ENCODE results near the gene PIK3C2G. TPM values are rescaled to one million over a fixed set of nuclear protein-coding genes. Genes with fewer than 3 reads are reported as not detected.

Gene PIK3C2G
- total RNA-seq, 1 experiment from 2014 or later: not detected

GRCh38 chr12:18339633-18340032 is 78.3 kb downstream of the PIK3C2G start:
- no peaks in the 10 kb centered on the region for H3K4me1 ChIP-seq (replicated peaks)
- no peak for DNase-seq (ENCODE audit: low read depth in 1 of 2, low spot score in 2 of 2)
- no peaks in the 10 kb centered on the region for H3K9me3 ChIP-seq (replicated peaks)
- no peaks in the 10 kb centered on the region for H3K36me3 ChIP-seq
- H3K27me3 ChIP-seq (replicated peaks): no peaks in the 10 kb centered on the region
- H3K4me3 ChIP-seq: no peak overlapping the region
- no peak overlapping the region for H3K27ac ChIP-seq

DNA sequence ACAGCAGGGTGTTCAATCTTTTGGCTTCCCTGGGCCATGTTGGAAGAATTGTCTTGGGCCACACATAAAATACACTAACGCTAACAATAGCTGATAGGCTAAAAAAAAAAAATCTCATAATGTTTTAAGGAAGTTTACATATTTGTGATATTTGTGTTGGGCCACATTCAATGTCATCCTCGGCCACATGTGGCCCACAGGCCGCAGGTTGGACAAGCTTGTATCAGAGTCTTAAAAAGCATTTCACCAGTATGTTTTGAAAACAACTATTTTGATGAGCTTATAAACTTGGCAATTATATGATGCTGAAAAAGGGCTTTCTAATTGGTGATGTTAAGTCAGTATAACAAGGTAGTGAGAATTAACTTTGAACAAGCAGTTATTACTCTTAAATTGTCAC is 78.9 kb downstream of the PIK3C2G start:
- Histone ChIP-seq H3K27ac (no peak overlapping the region), H3K4me3 (no peak overlapping the region), H3K36me3 (no peaks in the 10 kb centered on the region), H3K27me3 (replicated peaks) (no peaks in the 10 kb centered on the region), H3K4me1 (replicated peaks) (no peaks in the 10 kb centered on the region), H3K9me3 (replicated peaks) (no peaks in the 10 kb centered on the region)
- DNase-seq (ENCODE audit: low read depth in 1 of 2, low spot score in 2 of 2): no peak

DNA sequence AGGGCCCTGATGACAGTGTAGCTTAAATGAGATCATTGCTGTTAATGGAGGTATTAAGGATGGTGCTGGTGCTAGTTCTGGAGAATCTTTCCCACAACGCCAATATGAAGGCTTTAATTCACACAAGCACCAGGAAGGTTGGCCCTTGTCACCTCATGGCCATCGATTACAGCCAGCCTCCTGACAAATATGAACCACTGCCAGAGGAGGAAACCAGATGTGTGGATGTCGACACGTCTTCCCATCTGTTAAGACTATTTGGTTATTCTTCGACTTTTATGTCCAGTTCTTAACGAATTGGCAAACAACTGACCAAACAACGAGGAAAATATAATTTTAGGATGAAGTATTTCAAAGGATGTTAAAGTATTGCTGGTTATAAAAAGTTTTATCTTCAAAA is 79.5 kb downstream of the PIK3C2G start:
- Histone ChIP-seq H3K4me1 (replicated peaks) (no peaks in the 10 kb centered on the region), H3K4me3 (no peak overlapping the region), H3K9me3 (replicated peaks) (no peaks in the 10 kb centered on the region), H3K36me3 (no peaks in the 10 kb centered on the region), H3K27ac (no peak overlapping the region), H3K27me3 (replicated peaks) (no peaks in the 10 kb centered on the region)
- no peak for DNase-seq (ENCODE audit: low read depth in 1 of 2, low spot score in 2 of 2)

- H3K4me3 ChIP-seq: no peak overlapping the region
- no peaks in the 10 kb centered on the region for H3K36me3 ChIP-seq
- H3K9me3 ChIP-seq (replicated peaks): no peaks in the 10 kb centered on the region
- no peak for DNase-seq (ENCODE audit: low read depth in 1 of 2, low spot score in 2 of 2)
- no peaks in the 10 kb centered on the region for H3K27me3 ChIP-seq (replicated peaks)
- H3K4me1 ChIP-seq (replicated peaks): no peaks in the 10 kb centered on the region
- H3K27ac ChIP-seq: no peak overlapping the region
These were observed 82.4 kb downstream of the PIK3C2G start for GRCh38 chr12:18343708-18344107.

GRCh38 chr12:18345021-18345735 is 83.9 kb downstream of the PIK3C2G start:
- no peaks in the 10 kb centered on the region for H3K36me3 ChIP-seq
- H3K9me3 ChIP-seq (replicated peaks): no peaks in the 10 kb centered on the region
- DNase-seq (ENCODE audit: low read depth in 1 of 2, low spot score in 2 of 2): no peak
- no peaks in the 10 kb centered on the region for H3K4me1 ChIP-seq (replicated peaks)
- no peak overlapping the region for H3K4me3 ChIP-seq
- no peaks in the 10 kb centered on the region for H3K27me3 ChIP-seq (replicated peaks)
- H3K27ac ChIP-seq: no peak overlapping the region

GRCh38 chr12:18352312-18352711 is 91.0 kb downstream of the PIK3C2G start:
- Histone ChIP-seq H3K36me3 (no peaks in the 10 kb centered on the region), H3K27ac (no peak overlapping the region), H3K4me1 (replicated peaks) (no peaks in the 10 kb centered on the region), H3K9me3 (replicated peaks) (no peaks in the 10 kb centered on the region), H3K27me3 (replicated peaks) (no peaks in the 10 kb centered on the region), H3K4me3 (no peak overlapping the region)
- no peak for DNase-seq (ENCODE audit: low read depth in 1 of 2, low spot score in 2 of 2)

- no peaks in the 10 kb centered on the region for H3K9me3 ChIP-seq (replicated peaks)
- H3K4me3 ChIP-seq: no peak overlapping the region
- no peaks in the 10 kb centered on the region for H3K36me3 ChIP-seq
- no peaks in the 10 kb centered on the region for H3K4me1 ChIP-seq (replicated peaks)
- no peak for DNase-seq (ENCODE audit: low read depth in 1 of 2, low spot score in 2 of 2)
- H3K27me3 ChIP-seq (replicated peaks): no peaks in the 10 kb centered on the region
- no peak overlapping the region for H3K27ac ChIP-seq
These were observed 94.1 kb downstream of the PIK3C2G start for GRCh38 chr12:18355429-18355828.

DNA sequence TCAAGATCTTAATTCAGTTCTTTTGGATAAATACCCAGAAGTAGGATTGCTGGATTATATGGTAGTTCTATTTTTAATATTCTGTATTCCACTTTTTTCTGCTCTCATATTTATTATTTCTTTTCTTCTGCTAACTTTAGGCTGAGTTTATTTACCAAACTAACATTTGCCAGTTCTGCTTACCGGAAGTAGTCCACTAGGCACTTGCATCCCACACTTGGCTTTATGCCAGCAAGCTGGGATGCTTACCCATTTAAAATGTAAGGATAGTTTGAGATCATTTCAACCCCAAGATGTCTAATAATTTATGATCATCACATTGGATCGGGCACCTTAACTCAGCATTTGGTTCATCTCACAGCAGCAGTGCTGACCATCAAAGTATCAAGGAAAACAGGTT is 96.8 kb downstream of the PIK3C2G start:
- Histone ChIP-seq H3K9me3 (replicated peaks) (no peaks in the 10 kb centered on the region), H3K27ac (no peak overlapping the region), H3K4me3 (no peak overlapping the region), H3K4me1 (replicated peaks) (no peaks in the 10 kb centered on the region), H3K36me3 (no peaks in the 10 kb centered on the region), H3K27me3 (replicated peaks) (no peaks in the 10 kb centered on the region)
- no peak for DNase-seq (ENCODE audit: low read depth in 1 of 2, low spot score in 2 of 2)

- Histone ChIP-seq H3K4me3 (no peak overlapping the region), H3K4me1 (replicated peaks) (no peaks in the 10 kb centered on the region), H3K36me3 (no peaks in the 10 kb centered on the region), H3K27me3 (replicated peaks) (no peaks in the 10 kb centered on the region), H3K27ac (no peak overlapping the region), H3K9me3 (replicated peaks) (no peaks in the 10 kb centered on the region)
- no peak for DNase-seq (ENCODE audit: low read depth in 1 of 2, low spot score in 2 of 2)
These were observed 97.6 kb downstream of the PIK3C2G start for GRCh38 chr12:18358930-18359329.

- H3K9me3 ChIP-seq (replicated peaks): no peaks in the 10 kb centered on the region
- H3K4me1 ChIP-seq (replicated peaks): no peaks in the 10 kb centered on the region
- no peaks in the 10 kb centered on the region for H3K27me3 ChIP-seq (replicated peaks)
- DNase-seq (ENCODE audit: low read depth in 1 of 2, low spot score in 2 of 2): no peak
- H3K4me3 ChIP-seq: no peak overlapping the region
- H3K36me3 ChIP-seq: no peaks in the 10 kb centered on the region
- H3K27ac ChIP-seq: no peak overlapping the region
These were observed 100.1 kb downstream of the PIK3C2G start for GRCh38 chr12:18361433-18361832.

DNA sequence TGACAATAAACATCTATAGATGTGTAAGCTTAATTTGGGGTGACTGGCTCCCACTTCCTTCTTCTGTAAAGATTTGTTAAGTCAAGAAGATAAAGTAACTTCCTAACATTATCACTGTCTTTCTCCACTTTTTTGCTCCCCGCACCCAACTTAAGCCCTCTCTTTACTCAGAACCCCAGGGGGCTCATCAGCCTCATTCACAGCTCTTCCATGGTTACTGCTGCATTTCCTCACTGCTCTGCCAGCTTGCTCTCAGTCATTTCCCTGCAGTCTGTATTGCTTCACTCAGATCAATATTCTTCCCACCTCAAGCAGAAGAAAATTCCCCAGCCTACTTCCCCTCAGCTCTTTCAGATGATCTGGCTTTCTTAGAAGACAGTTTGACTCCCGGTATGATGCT is 102.0 kb downstream of the PIK3C2G start:
- Histone ChIP-seq H3K9me3 (replicated peaks) (no peaks in the 10 kb centered on the region), H3K4me3 (no peak overlapping the region), H3K4me1 (replicated peaks) (no peaks in the 10 kb centered on the region), H3K27ac (no peak overlapping the region), H3K36me3 (no peaks in the 10 kb centered on the region), H3K27me3 (replicated peaks) (no peaks in the 10 kb centered on the region)
- no peak for DNase-seq (ENCODE audit: low read depth in 1 of 2, low spot score in 2 of 2)

- H3K36me3 ChIP-seq: no peaks in the 10 kb centered on the region
- H3K27ac ChIP-seq: no peak overlapping the region
- no peak overlapping the region for H3K4me3 ChIP-seq
- H3K4me1 ChIP-seq (replicated peaks): no peaks in the 10 kb centered on the region
- DNase-seq (ENCODE audit: low read depth in 1 of 2, low spot score in 2 of 2): no peak
- no peaks in the 10 kb centered on the region for H3K27me3 ChIP-seq (replicated peaks)
- no peaks in the 10 kb centered on the region for H3K9me3 ChIP-seq (replicated peaks)
These were observed 107.3 kb downstream of the PIK3C2G start for GRCh38 chr12:18368594-18368993.

GRCh38 chr12:18373181-18373580 is 111.9 kb downstream of the PIK3C2G start:
- Histone ChIP-seq H3K36me3 (no peaks in the 10 kb centered on the region), H3K9me3 (replicated peaks) (no peaks in the 10 kb centered on the region), H3K4me1 (replicated peaks) (no peaks in the 10 kb centered on the region), H3K27ac (no peak overlapping the region), H3K4me3 (no peak overlapping the region), H3K27me3 (replicated peaks) (no peaks in the 10 kb centered on the region)
- no peak for DNase-seq (ENCODE audit: low read depth in 1 of 2, low spot score in 2 of 2)

DNA sequence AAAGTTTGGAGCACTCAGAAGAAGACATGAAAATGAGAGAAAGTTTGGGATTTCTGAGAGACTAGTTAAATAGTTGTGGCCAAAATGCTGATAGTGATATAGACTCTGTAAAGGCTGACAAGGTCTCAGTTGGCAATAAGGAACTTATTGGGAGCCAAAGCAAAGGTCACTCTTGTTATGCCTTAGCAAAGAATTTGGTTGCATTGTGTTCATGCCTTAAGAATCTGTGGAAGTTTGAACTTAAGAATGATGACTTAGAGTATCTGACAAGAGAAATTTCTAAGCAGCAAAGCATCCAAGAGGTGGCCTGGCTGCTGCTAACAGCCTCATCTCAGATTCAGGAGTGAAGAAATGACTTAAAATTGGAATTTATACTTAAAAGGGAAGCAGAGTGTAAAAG is 113.8 kb downstream of the PIK3C2G start:
- H3K36me3 ChIP-seq: no peaks in the 10 kb centered on the region
- H3K27ac ChIP-seq: no peak overlapping the region
- no peak overlapping the region for H3K4me3 ChIP-seq
- no peak for DNase-seq (ENCODE audit: low read depth in 1 of 2, low spot score in 2 of 2)
- H3K4me1 ChIP-seq (replicated peaks): no peaks in the 10 kb centered on the region
- H3K9me3 ChIP-seq (replicated peaks): no peaks in the 10 kb centered on the region
- H3K27me3 ChIP-seq (replicated peaks): no peaks in the 10 kb centered on the region

GRCh38 chr12:18375583-18375982 is 114.3 kb downstream of the PIK3C2G start:
- no peaks in the 10 kb centered on the region for H3K4me1 ChIP-seq (replicated peaks)
- no peaks in the 10 kb centered on the region for H3K36me3 ChIP-seq
- no peak for DNase-seq (ENCODE audit: low read depth in 1 of 2, low spot score in 2 of 2)
- no peak overlapping the region for H3K4me3 ChIP-seq
- no peaks in the 10 kb centered on the region for H3K27me3 ChIP-seq (replicated peaks)
- no peak overlapping the region for H3K27ac ChIP-seq
- H3K9me3 ChIP-seq (replicated peaks): no peaks in the 10 kb centered on the region

All from SJSA1 (cell line).